Fibroblast of skin of right quadriceps (primary cell): ENCODE results near the gene PRKN.
"Not testable (repeated sequence)": the region's sequence is repeated elsewhere in the genome, so short reads cannot be mapped to it uniquely, and the experiment has no call there.

Experiments used
- DNase-seq: peaks from one replicate; pipeline ENCODE4 v3.0.0-alpha.2; 2013

PRKN gene

DNA sequence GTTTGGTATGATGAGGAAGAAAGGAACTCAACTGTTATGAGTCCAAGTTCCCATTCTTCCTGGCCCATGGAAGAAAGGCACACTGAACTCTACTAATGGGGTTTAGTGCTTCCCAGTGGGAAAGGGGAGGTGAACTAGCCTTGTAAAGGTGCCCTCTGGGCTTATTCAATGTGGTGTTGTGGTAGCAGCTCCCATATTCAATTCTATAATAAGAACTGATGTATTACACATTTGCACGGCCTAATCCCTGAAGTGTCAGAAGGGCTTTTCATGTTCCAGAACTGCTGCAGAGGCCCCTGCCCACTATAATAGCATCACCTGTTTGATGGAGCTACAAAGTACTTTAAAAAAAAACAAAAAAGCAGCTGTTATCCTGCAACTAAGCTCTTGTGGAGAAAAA is 17.1 kb downstream of the PRKN start:
- no peak for DNase-seq

DNA sequence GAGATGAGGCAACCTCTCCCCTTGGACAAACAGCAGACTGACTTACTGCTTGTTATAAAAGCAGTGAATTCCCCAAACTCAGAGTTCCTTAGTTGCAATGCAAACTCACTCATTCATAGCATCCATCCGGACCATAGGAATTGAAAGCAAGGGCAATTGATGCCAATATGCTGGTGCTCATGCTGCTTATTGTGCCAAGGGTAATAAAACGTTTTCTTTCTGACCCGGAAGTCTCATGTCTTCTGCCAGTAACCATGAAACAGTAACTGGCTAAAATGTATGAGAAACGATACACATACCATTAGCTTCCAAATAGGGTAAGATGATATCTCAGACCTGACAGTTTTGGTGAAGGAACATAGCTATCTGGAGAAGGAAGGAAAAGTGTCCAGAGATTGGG is 18.1 kb downstream of the PRKN start:
- DNase-seq, result no peak

GRCh38 chr6:162708971-162709370 is 18.6 kb downstream of the PRKN start:
- no peak for DNase-seq

DNA sequence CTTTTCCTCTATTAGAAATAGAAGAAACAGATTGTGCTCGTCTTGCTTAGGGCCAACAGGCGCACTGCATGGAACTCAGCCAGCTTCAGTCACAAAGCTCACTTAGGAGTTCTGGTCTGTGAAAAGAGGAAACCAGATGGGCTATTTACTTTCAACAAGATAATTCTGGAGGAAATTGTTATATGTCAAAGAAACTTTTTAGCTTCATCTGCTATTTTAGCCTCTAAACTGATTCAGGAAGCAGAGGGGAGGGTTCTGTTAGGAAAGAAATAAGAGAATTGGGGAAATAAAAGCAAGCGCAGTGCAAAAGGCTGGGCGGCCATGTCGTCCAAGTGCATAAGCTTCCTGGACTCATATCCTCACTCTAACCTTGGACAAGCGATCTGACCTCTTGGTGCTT is 21.3 kb downstream of the PRKN start:
- DNase-seq, result no peak

DNA sequence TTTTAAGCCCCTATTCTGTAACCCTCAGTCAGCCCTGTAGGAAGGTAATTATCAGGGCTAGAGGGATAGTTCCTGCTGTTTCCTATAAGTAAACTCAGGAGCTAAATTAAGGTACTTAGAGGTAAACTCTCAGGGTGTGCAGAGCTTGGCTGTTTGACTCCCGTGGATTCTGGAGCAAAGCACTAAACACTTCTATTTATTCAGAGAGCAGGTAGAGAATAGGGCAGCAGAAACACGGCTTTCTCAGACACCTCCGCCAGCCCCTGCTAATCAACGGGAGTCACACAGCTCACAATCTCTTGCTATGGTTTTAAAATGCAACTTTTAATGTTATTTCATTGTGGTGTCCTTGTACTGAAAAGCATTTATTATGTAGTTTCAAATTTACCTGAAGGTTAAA is 21.8 kb downstream of the PRKN start:
- no peak for DNase-seq

- no peak for DNase-seq
Measured at GRCh38 chr6:162704001-162704400, 23.6 kb downstream of the PRKN start.

GRCh38 chr6:162702446-162702845 is 25.1 kb downstream of the PRKN start:
- DNase-seq, result no peak

GRCh38 chr6:162701551-162701950 is 26.0 kb downstream of the PRKN start:
- DNase-seq, result no peak

DNA sequence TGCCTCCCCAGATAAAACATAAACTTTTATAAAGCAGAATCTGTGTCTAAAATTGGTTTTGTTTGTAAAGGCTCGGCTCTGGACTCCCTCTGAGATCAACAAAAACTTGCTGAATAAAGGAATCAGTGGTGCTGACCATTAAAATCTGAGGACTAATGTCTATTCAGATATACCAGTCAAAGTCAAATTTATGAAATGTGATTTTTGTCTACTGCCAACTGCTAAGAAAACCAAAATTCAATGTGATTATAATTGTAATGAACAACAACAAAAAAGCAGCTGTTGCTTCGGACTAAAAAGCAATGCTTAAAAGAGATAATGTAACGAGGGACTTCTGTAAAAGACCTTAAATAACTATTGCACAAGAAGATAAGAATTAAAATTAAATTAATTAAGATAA is 26.6 kb downstream of the PRKN start:
- no peak for DNase-seq

GRCh38 chr6:162699961-162700360 is 27.6 kb downstream of the PRKN start:
- DNase-seq, result peak; percentile 2

DNA sequence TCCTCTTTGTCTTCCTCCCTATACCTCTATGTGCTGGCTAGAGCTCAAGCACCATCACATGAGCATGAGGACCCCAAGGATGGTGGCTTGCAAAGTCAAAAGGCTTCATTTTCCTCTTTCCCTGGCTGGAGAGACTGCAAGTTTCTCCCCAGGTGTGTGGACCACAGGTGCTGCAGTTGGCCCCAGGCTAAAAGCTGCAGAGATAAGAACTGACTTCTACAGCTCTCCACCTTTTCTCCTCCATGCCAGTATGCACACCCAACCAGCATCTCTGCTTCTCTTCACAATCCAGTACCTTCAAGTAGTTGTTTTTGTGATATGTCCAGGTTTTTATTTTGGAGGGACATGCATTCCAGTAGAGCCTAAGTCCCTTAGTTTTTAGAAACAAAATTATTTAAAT is 29.1 kb downstream of the PRKN start:
- no peak for DNase-seq

- DNase-seq, result no peak
Measured at GRCh38 chr6:162697872-162698403, 29.6 kb downstream of the PRKN start.

DNA sequence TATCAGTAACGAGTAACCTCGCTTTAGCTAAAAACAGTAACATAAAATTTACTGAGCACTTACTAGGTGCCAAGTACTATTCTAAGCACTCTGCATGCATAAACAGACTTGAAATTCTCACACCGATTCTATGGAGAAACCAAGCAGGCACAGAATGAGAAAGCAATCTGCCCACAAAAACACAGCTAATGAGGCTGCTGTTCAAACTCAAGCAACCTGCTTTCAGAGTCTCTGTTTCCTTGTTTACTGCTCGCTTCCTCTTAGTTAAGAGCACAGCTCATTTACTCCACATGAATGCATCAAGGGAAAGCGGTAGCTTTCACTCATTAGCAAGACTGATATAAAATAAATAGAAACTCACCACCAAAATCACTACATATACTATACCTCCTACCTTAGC is 37.4 kb downstream of the PRKN start:
- DNase-seq, result no peak

DNA sequence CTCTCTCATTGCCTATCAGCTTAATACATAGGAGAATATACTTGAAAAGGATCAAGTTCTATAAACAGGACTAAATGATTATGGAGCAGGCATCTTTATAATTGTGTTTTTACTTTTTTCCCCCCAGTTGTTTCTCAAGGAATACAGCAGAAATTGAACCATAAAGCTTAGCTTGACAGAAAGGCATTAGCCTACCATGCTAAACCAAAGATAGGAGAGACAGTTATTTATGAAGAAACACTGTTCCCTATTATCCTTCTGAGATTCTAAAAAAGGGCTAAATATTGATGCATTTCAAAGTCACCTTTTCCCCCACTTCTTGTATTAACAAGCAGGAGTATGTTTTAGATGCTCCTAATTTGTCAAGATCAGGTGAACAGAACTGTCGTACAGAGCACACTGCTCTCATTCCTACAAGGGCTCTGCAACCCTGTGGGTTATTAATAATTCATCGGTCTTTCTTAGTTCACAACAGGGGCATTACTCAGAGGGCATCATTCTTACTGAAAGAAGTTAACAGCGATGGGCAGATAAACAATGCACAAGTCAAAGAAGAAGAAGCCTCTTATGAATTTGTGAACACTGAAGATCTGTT is 38.7 kb downstream of the PRKN start:
- DNase-seq, result no peak

DNA sequence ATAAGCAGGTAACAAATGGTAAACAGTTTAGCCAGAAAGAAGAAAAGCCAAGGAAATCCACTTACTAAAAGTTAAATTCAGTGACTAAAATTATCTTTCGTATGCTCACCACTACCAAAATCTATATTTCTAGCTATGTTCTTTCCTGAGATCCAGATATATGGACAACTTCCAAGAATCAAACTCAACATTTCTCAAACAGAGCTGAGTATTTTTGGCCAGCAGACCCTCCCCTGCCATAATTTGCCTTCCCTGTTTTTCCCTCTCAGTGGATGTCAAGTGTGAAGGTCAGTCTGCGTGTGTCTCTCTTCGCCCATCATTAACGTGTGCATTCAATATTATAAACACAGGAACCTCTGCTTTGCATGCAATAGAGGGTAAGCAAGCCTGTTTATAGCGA is 42.0 kb downstream of the PRKN start:
- DNase-seq, result no peak

GRCh38 chr6:162684961-162685360 is 42.6 kb downstream of the PRKN start:
- DNase-seq, result no peak

DNA sequence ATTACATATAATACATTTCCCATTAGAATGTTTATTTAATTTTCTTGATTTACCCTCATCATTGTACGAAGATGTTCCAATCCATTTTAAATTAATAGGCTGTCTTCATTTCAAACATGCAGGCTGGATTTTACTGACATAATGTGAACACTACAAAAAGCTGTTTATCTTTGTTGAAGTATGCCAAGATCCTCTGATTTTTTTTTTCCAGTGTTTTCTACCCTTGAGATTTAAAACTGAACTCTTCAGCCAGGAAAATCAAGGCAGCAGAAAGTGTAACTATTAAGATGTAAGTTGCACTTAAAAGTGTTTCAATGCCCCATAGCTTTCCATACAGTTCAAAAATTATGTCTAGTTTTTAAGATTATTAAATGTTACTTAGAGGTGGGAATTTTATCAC is 43.5 kb downstream of the PRKN start:
- DNase-seq, result no peak

DNA sequence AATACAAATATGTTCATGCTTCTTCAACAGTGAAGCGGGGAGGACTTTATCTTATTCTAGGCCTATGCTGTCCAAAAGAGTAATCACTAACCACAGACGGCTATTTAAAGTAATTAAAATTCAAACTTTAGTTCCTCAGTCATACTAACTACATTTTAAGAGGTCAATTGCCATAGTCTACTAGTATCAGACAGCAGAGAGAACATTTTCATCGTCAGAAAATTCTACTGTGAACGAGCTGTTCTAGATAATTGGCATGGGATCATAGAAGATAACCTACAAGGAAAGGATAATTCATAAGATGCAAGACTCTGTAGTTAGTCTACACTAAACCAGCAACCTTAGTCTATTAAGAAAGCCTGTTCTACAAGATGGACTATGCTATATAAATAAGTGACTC is 44.4 kb downstream of the PRKN start:
- no peak for DNase-seq

GRCh38 chr6:162681447-162681846 is 46.1 kb downstream of the PRKN start:
- no peak for DNase-seq

- DNase-seq, result no peak
Measured at GRCh38 chr6:162680871-162681270, 46.7 kb downstream of the PRKN start.

DNA sequence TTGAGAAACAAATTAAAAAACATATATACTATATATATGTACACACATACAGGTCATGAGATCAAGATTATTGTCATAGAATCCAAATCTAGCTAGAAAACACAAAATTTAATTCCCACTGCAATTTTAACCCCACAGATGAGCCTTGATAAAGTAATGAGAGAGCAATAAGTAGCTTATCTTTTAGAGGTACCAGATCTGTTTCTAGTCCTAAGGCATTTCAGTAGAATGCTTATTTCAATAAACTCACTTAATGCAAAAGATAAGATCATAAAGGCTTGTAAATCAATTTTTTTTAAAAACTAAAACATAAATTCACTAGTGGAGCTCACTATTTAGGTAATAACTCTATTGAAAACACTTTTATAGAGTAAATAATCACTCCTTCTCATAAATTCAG is 47.2 kb downstream of the PRKN start:
- DNase-seq, result no peak

- no peak for DNase-seq
Measured at GRCh38 chr6:162679681-162680080, 47.9 kb downstream of the PRKN start.

DNA sequence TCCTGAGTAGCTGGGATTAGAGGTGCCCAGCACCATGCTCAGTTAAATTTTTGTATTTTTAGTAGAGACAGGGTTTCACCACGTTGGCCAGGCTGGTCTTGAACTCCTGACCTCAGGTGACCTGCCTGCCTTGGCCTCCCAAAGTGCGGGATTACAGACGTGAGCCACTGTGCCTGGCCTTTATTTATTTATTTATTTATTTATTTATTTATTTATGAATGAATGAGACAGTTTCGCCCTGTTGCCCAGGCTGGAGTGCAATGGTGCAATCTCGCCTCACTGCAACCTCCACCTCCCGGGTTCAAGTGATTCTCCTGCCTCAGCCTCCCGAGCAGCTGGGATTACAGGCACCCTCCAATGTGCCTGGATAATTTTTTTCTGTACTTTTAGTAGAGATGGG is 48.7 kb downstream of the PRKN start:
- not testable (repeated sequence) for DNase-seq

- DNase-seq, result no peak
Measured at GRCh38 chr6:162675503-162675902, 52.1 kb downstream of the PRKN start.

- DNase-seq, result no peak
Measured at GRCh38 chr6:162674452-162674851, 53.1 kb downstream of the PRKN start.
